HL-60/S4 treated with retinoic acid at 250 ng/mL for 4 days and 3 days (cell line): ENCODE results near the gene PPID.
"Not testable (repeated sequence)": the region's sequence is repeated elsewhere in the genome, so short reads cannot be mapped to it uniquely, and the experiment has no call there.

Experiments used
- in situ Hi-C: fragments of 300-500 bp; cut with MboI; formaldehyde crosslinking; loops from 2 replicates; pipeline ENCODE4 v1.7.0; 2022; ENCODE audit warnings: low sequenced_read_pairs

The PPID gene

GRCh38 chr4:158739600-158739999 is 16.4 kb upstream of the PPID start:
- in situ Hi-C loops: loop anchor here (10.0 to 25.0 kb wide), 2 partner anchors 115 to 448 kb away; no protein-coding TSS in a partner anchor

- in situ Hi-C loops: loop anchor here (10.0 to 25.0 kb wide), 2 partner anchors 116 to 448 kb away; no protein-coding TSS in a partner anchor
Observed at GRCh38 chr4:158738866-158739265, 15.7 kb upstream of the PPID start.

GRCh38 chr4:158729716-158730559 is 6.7 kb upstream of the PPID start:
- in situ Hi-C loops: loop anchor here (10.0 to 25.0 kb wide), 2 partner anchors 125 to 457 kb away; no protein-coding TSS in a partner anchor

GRCh38 chr4:158728236-158728635 is 5.0 kb upstream of the PPID start:
- in situ Hi-C loops: loop anchor here (25.0 kb wide), 1 partner anchor 459 kb away; no protein-coding TSS in a partner anchor

- in situ Hi-C loops: loop anchor here (25.0 kb wide), 1 partner anchor 461 kb away; no protein-coding TSS in a partner anchor
Observed at GRCh38 chr4:158726633-158727032, 3.4 kb upstream of the PPID start.

- in situ Hi-C loops: loop anchor here (25.0 kb wide), 1 partner anchor 463 kb away; no protein-coding TSS in a partner anchor
Observed at GRCh38 chr4:158724637-158725036, 1.4 kb upstream of the PPID start.

GRCh38 chr4:158722291-158722916 is 792 bp downstream of the PPID start:
- in situ Hi-C loops: no loop called here

- in situ Hi-C loops: no loop called here
Observed at GRCh38 chr4:158721680-158722079, 1.5 kb downstream of the PPID start.

- in situ Hi-C loops: no loop called here
Observed at GRCh38 chr4:158715802-158716201, 7.4 kb downstream of the PPID start.

GRCh38 chr4:158714937-158715336 is 8.3 kb downstream of the PPID start:
- in situ Hi-C loops: no loop called here

GRCh38 chr4:158712622-158713021 is 10.6 kb downstream of the PPID start:
- in situ Hi-C loops: not testable (repeated sequence)

GRCh38 chr4:158710814-158711213 is 12.4 kb downstream of the PPID start:
- in situ Hi-C loops: no loop called here

- in situ Hi-C loops: no loop called here
Observed at GRCh38 chr4:158704274-158704673, 18.9 kb downstream of the PPID start.

GRCh38 chr4:158688813-158689212 is 34.4 kb downstream of the PPID start:
- in situ Hi-C loops: no loop called here

GRCh38 chr4:158682066-158682465 is 41.1 kb downstream of the PPID start:
- in situ Hi-C loops: no loop called here

GRCh38 chr4:158681629-158682028 is 41.6 kb downstream of the PPID start:
- in situ Hi-C loops: no loop called here

- in situ Hi-C loops: no loop called here
Observed at GRCh38 chr4:158678767-158679166, 44.4 kb downstream of the PPID start.

GRCh38 chr4:158676076-158676475 is 47.1 kb downstream of the PPID start:
- in situ Hi-C loops: no loop called here

GRCh38 chr4:158673633-158674032 is 49.6 kb downstream of the PPID start:
- in situ Hi-C loops: loop anchor here (25.0 kb wide), 1 partner anchor 686 kb away; no protein-coding TSS in a partner anchor

- in situ Hi-C loops: loop anchor here (25.0 kb wide), 1 partner anchor 685 kb away; no protein-coding TSS in a partner anchor
Observed at GRCh38 chr4:158671915-158672806, 51.0 kb downstream of the PPID start, which contains the start of gene ETFDH. TSS of gene ETFDH (plus strand) at chr4:158672296. CDS start at chr4:158672457, 161 bp downstream.

- in situ Hi-C loops: loop anchor here (25.0 kb wide), 1 partner anchor 684 kb away; no protein-coding TSS in a partner anchor
Observed at GRCh38 chr4:158671665-158671914, 51.6 kb downstream of the PPID start, which contains the start of gene C4orf46. TSS of gene C4orf46 (minus strand) at chr4:158671887. CDS start at chr4:158671801, 86 bp downstream.
